Panc1 (cell line): ENCODE measurements around the gene CBR4.

Experiments
- CTCF ChIP-seq: fragments of 450-650 bp; IDR thresholded peaks from 2 replicates; pipeline ENCODE4 v1.5.1; 2017; ENCODE audit warnings: mild to moderate bottlenecking
- POLR2AphosphoS5 ChIP-seq: IDR thresholded peaks from 2 replicates; pipeline ENCODE4 v1.6.1; 2012; ENCODE audit warnings: mild to moderate bottlenecking, low read depth, low read length, moderate library complexity
- REST ChIP-seq, 2 experiments: IDR thresholded peaks; 2 replicates each; pipeline ENCODE4 v1.6.1; 2011 to 2012; ENCODE audit warnings: low read depth in 2 of 2, control low read depth in 1 of 2, low read length in 1 of 2, mild to moderate bottlenecking in 1 of 2, moderate library complexity in 1 of 2; ENCODE audit not compliant: insufficient read depth in 1 of 2
- SIN3A ChIP-seq: IDR thresholded peaks from 2 replicates; pipeline ENCODE4 v1.6.1; 2012; ENCODE audit warnings: low read depth, mild to moderate bottlenecking, low read length, moderate library complexity, borderline replicate concordance; ENCODE audit not compliant: insufficient read depth
- TCF7L2 ChIP-seq: IDR thresholded peaks from 2 replicates; pipeline ENCODE4 v1.6.1; 2011; ENCODE audit warnings: mild to moderate bottlenecking, low read depth, low read length, inconsistent platforms

GRCh38 chr4:169029947-169030346 lies 19.9 kb upstream of the CBR4 start:
- TF ChIP-seq CTCF (no peak), SIN3A (no peak), POLR2AphosphoS5 (no peak), REST (IDR thresholded peaks at IDR 0.05; ENCODE audit: insufficient read depth in 1 of 2, low read depth in 2 of 2, low read length in 1 of 2) (no peak), TCF7L2 (no peak)
